Inflammatory macrophage treated with lipopolysaccharide for 4 hours (primary cell): ENCODE results near the gene SIK3.

ENCODE experiments used
- DNase-seq: peaks from one replicate; pipeline ENCODE4 v3.0.0-alpha.2; 2020

The SIK3 gene

DNA sequence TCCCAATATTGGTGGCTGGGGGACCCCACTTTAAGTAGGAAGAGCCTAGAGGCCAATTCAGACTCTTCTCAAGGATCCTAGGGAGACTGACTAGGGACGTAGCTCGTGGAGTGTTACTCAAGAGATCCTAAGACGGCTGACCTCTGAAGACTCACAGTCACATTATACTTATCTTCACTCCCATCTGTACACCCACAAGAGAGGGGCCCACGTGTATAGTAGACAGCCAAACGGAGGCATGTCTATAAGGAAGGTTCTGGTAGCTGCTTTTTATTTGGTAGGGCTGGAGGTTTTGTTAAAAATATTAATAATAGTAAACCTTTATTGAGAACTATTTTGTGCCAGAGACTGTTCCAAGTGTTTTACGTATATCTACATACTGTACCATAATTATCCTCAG is 237.9 kb downstream of the SIK3 start:
- DNase-seq, result peak; percentile 4

- DNase-seq, result no peak
Observed at GRCh38 chr11:116859175-116859574, 239.1 kb downstream of the SIK3 start.

DNA sequence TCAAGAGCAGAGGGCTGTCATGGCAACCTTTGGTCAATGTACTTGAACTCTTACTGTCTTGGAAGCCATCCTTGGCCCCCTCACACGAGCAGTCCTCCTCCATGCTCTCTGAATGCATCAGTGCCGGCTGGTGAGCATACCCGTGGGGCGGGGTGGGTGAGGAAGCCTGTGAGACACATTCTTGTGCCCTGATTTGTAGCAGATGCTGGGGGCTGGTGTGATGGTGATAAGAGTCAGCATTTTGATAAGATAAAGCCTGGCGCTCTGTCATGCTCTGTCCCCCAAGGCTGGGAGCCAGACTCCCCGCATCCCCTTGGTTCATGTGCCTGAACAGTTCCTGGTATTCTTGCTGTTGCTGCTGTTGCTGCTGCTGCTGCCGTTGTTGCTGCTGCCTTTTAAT is 240.3 kb downstream of the SIK3 start:
- no peak for DNase-seq

GRCh38 chr11:116857316-116857715 is 240.9 kb downstream of the SIK3 start:
- no peak for DNase-seq

GRCh38 chr11:116856423-116856822 is 241.8 kb downstream of the SIK3 start:
- no peak for DNase-seq

DNA sequence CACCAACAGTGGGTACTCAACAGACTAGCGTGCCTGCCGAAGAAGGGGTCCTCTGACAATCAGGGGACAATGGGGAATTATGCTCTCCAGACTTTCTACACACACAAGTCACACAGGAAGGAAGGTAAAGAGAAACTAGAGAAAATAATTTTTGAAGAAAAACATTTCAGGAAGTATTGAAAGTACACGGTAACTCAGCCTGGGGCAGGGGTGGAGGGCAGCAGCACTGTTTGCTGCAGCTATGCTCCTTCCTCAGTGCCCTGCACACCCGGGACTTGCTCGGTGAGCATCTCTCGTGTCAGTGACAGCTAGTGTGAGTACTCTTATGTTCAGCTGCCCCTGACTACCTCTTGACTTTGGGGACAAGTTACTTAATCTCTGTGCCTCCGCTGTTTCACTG is 242.8 kb downstream of the SIK3 start:
- no peak for DNase-seq

GRCh38 chr11:116853461-116854073 is 244.7 kb downstream of the SIK3 start:
- DNase-seq, result peak; percentile 88

- DNase-seq, result peak; percentile 28
Observed at GRCh38 chr11:116852261-116853031, 245.8 kb downstream of the SIK3 start.

DNA sequence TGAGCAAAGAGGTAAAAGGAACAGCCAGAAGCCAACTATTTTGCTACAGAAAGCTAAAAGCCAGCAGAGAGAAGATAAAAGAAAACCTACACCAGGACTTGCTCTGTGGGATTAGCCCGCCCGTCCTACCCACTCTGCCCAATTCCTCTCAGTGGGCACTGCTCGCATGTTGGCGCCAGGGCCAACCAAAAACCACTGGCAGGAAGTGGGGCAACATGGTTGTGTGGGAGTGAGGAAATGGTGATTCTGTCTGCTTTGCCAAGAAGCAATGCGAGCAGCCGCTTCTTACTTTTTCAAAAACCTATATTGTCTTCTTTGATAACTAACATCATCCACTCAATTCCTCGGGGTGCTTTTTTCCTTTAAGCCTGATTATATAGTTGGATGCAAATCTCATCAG is 246.6 kb downstream of the SIK3 start:
- peak; percentile 85 for DNase-seq

GRCh38 chr11:116849486-116849885 is 248.7 kb downstream of the SIK3 start:
- no peak for DNase-seq

GRCh38 chr11:116849060-116849459 is 249.2 kb downstream of the SIK3 start:
- DNase-seq, result no peak

GRCh38 chr11:116847612-116848011 is 250.6 kb downstream of the SIK3 start:
- DNase-seq, result no peak

GRCh38 chr11:116844722-116845121 is 253.5 kb downstream of the SIK3 start:
- no peak for DNase-seq

GRCh38 chr11:116843661-116844060 is 254.6 kb downstream of the SIK3 start:
- no peak for DNase-seq

DNA sequence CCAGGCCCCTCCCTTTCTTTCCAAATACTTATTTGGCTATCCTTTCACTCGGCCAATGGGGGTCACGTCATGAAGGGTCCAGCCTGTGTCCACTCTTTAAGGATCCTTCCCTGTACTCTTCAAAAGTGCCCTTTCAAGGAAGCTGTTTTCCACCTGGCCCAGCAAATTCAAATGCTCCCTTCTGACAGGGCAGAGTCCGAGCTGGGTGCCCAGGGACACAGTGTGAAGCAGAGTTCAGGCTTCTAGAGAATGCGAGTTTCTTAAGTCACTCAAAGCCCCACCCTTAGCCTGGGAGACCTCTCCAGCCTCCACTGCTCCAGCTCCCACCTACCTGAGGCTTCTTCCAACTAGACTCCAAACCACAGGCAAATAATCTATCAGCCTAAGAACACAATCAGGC is 255.3 kb downstream of the SIK3 start:
- no peak for DNase-seq

- DNase-seq, result no peak
Observed at GRCh38 chr11:116842117-116842516, 256.1 kb downstream of the SIK3 start.

DNA sequence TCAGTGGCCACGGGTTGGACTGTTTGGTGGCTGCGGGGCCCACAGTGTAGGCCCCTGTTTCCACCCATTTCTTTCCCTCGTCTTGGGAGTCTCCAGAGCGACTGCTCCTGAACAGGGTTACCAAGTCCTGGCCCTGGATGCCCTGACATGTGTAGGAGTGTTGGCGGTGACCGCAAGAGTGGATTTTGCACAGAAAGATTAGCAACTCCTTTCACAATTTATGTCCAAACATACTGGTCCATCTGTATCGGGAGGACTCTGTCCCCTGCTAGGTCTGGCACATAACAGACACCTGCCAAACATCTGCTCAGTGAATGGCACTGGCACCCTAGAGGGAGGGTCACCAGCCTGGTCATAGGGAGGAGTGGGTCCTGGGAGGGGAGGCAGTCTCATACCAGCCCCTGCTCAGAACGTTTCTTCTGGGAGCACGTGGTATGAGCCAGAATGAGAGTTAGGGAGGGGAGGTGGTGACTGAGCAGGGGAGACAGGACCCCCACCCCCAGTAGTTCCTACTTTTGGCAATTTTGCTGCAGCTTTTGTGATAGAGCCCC is 257.4 kb downstream of the SIK3 start:
- DNase-seq, result no peak

- DNase-seq, result no peak
Observed at GRCh38 chr11:116840224-116840745, 257.9 kb downstream of the SIK3 start.

GRCh38 chr11:116838321-116839084 is 259.7 kb downstream of the SIK3 start:
- DNase-seq, result no peak

- DNase-seq, result no peak
Observed at GRCh38 chr11:116837231-116838091, 260.8 kb downstream of the SIK3 start, which contains the start of gene APOA1. TSS of gene APOA1 (minus strand) at chr11:116837622. CDS start at chr11:116837387, 235 bp downstream.

DNA sequence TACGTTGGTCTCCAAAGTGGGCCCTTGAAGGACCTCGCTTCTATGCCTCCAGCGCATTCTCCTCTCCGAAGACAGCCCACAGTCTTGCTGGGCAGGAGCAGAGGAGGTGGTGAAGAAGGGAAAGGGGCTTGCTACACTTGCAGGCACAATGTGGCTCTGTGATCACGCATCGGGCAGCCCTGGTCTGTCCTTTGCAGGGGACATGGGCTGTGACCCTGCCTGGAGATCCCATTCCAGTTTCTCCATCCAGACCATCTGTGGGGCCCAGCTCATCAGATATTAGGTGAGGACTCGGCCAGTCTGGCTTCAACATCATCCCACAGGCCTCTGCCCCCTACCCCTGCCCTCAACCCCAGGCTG is 261.6 kb downstream of the SIK3 start:
- no peak for DNase-seq
